ENCODE measurements around the gene PARD3. TPM values are rescaled to one million over a fixed set of nuclear protein-coding genes. Genes with fewer than 3 reads are reported as not detected.

Gene PARD3
- total RNA-seq, 3 donors from 2014 or later (not counting 1 experiment from before 2014, with no cell fraction given), result 0.14 to 0.49 (median 0.38) TPM

- no peak overlapping the region for H3K4me3 ChIP-seq (ENCODE audit: low read length)
- no peaks in the 10 kb centered on the region for H3K4me1 ChIP-seq (ENCODE audit: control insufficient read depth, insufficient read depth, low read length)
- Mint-ChIP-seq H3K27me3 (ENCODE audit: low read depth in 2 of 2) (peaks cover 7 to 13% of the 10 kb centered on the region in 2 donors), H3K4me1 (no peaks in the 10 kb centered on the region), H3K36me3 (no peaks in the 10 kb centered on the region), H3K4me3 (no peak overlapping the region), H3K27ac (no peak overlapping the region), H3K9me3 (no peaks in the 10 kb centered on the region)
- no peaks in the 10 kb centered on the region for H3K27me3 ChIP-seq (ENCODE audit: control insufficient read depth, insufficient read depth, low read length)
- no peaks in the 10 kb centered on the region for H3K9me3 ChIP-seq (ENCODE audit: control insufficient read depth, insufficient read depth, low read length)
- no peaks in the 10 kb centered on the region for H3K36me3 ChIP-seq (ENCODE audit: control insufficient read depth, insufficient read depth, low read length)
- ATAC-seq (no peak), DNase-seq (no peak)
- no peak overlapping the region for H3K27ac ChIP-seq (ENCODE audit: low read length)
- TF ChIP-seq, protein P1, sequence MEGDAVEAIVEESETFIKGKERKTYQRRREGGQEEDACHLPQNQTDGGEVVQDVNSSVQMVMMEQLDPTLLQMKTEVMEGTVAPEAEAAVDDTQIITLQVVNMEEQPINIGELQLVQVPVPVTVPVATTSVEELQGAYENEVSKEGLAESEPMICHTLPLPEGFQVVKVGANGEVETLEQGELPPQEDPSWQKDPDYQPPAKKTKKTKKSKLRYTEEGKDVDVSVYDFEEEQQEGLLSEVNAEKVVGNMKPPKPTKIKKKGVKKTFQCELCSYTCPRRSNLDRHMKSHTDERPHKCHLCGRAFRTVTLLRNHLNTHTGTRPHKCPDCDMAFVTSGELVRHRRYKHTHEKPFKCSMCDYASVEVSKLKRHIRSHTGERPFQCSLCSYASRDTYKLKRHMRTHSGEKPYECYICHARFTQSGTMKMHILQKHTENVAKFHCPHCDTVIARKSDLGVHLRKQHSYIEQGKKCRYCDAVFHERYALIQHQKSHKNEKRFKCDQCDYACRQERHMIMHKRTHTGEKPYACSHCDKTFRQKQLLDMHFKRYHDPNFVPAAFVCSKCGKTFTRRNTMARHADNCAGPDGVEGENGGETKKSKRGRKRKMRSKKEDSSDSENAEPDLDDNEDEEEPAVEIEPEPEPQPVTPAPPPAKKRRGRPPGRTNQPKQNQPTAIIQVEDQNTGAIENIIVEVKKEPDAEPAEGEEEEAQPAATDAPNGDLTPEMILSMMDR (IDR thresholded peaks at IDR 0.05), result no peak
- intact Hi-C loops (cut with micrococcal nuclease), result no loop called here
- no CpG with 5 or more reads among the region's 4 CpGs for WGBS (ENCODE audit: insufficient coverage)
Observed at GRCh38 chr10:34236931-34237330, 578.2 kb downstream of the PARD3 start.

DNA sequence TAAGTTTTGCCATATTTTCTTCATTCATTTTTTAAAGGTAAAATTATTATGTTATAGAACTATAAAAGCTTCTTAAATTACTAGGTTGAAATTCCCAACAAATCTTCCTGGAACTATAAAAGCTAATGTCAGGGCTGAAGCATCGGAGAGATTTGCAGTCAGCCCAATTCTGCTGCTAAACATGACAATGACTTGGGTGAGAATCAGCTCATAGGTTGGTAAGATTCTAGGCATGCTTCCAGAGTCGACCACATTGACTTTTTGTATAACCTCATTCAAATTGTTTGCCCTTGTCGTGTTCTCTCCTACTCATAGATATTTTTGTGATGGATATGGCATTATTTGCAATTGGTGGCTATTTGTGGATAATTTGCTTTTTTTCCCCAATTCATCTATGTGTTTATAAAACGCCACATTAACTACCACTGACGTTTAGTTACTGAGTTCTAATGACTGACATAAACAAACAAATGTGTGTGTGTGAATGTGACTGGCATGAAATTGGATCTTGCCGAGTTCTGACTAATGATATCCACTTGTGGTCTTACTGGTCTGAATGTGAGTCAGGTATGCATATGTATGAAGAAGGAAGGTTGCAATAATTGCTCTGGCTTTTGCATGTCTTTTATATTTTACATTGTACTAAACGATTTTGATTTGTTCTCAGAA is 579.8 kb downstream of the PARD3 start:
- DNase-seq (no peak), ATAC-seq (no peak)
- Histone ChIP-seq H3K4me3 (ENCODE audit: low read length) (no peak overlapping the region), H3K4me1 (ENCODE audit: control insufficient read depth, insufficient read depth, low read length) (no peaks in the 10 kb centered on the region), H3K27ac (ENCODE audit: low read length) (no peak overlapping the region), H3K27me3 (ENCODE audit: control insufficient read depth, insufficient read depth, low read length) (no peaks in the 10 kb centered on the region), H3K9me3 (ENCODE audit: control insufficient read depth, insufficient read depth, low read length) (no peaks in the 10 kb centered on the region), H3K36me3 (ENCODE audit: control insufficient read depth, insufficient read depth, low read length) (no peaks in the 10 kb centered on the region)
- intact Hi-C loops (cut with micrococcal nuclease), result no loop called here
- Mint-ChIP-seq H3K27me3 (ENCODE audit: low read depth in 2 of 2) (peaks cover 5 to 7% of the 10 kb centered on the region in 2 donors), H3K4me1 (no peaks in the 10 kb centered on the region), H3K9me3 (no peaks in the 10 kb centered on the region), H3K27ac (no peak overlapping the region), H3K4me3 (no peak overlapping the region), H3K36me3 (no peaks in the 10 kb centered on the region)
- TF ChIP-seq, protein P1 (IDR thresholded peaks at IDR 0.05), result no peak
- WGBS (ENCODE audit: insufficient coverage), result 73% methylated on average over 5 of the region's 7 CpGs

- Mint-ChIP-seq H3K4me1 (no peaks in the 10 kb centered on the region), H3K27me3 (ENCODE audit: low read depth in 2 of 2) (peaks cover 0 to 15% of the 10 kb centered on the region in 2 donors), H3K27ac (no peak overlapping the region), H3K9me3 (no peaks in the 10 kb centered on the region), H3K4me3 (no peak overlapping the region), H3K36me3 (no peaks in the 10 kb centered on the region)
- Histone ChIP-seq H3K27me3 (ENCODE audit: control insufficient read depth, insufficient read depth, low read length) (no peaks in the 10 kb centered on the region), H3K4me1 (ENCODE audit: control insufficient read depth, insufficient read depth, low read length) (no peaks in the 10 kb centered on the region), H3K4me3 (ENCODE audit: low read length) (no peak overlapping the region), H3K27ac (ENCODE audit: low read length) (no peak overlapping the region), H3K9me3 (ENCODE audit: control insufficient read depth, insufficient read depth, low read length) (no peaks in the 10 kb centered on the region), H3K36me3 (ENCODE audit: control insufficient read depth, insufficient read depth, low read length) (no peaks in the 10 kb centered on the region)
- TF ChIP-seq, protein P1 (IDR thresholded peaks at IDR 0.05), result no peak
- DNase-seq (no peak), ATAC-seq (no peak)
- WGBS (ENCODE audit: insufficient coverage), result 92% methylated on average over 2 of the region's 4 CpGs
- intact Hi-C loops (cut with micrococcal nuclease), result no loop called here
Observed at GRCh38 chr10:34232481-34232880, 582.6 kb downstream of the PARD3 start.
